Fibroblast of mammary gland (primary cell): ENCODE measurements around the gene FAM13A.
"Not testable (repeated sequence)": the region's sequence is repeated elsewhere in the genome, so short reads cannot be mapped to it uniquely, and the experiment has no call there.

ENCODE experiments used
- DNase-seq: peaks from one replicate; pipeline ENCODE4 v3.0.0-alpha.2; 2010; ENCODE audit warnings: low read depth
- H3K4me3 ChIP-seq: 2 replicates; pipeline ENCODE4 v1.5.1; 2011; ENCODE audit warnings: low read depth, mild to moderate bottlenecking, low read length, moderate library complexity; ENCODE audit not compliant: control insufficient read depth
- CTCF ChIP-seq: conservative IDR thresholded peaks from 2 replicates; pipeline ENCODE4 v1.5.1; 2011; ENCODE audit warnings: low read depth, low read length, inconsistent platforms; ENCODE audit not compliant: control insufficient read depth, insufficient read depth

The FAM13A gene

GRCh38 chr4:88919056-88919455 lies 137.9 kb downstream of the FAM13A start:
- DNase-seq, result no peak
- TF ChIP-seq CTCF, result no peak
- no peak overlapping the region for H3K4me3 ChIP-seq

- H3K4me3 ChIP-seq, DNase-seq: not testable (repeated sequence)
Measured at GRCh38 chr4:88913181-88913580, 143.8 kb downstream of the FAM13A start.

- no peak for TF ChIP-seq CTCF
- no peak overlapping the region for H3K4me3 ChIP-seq
Measured at GRCh38 chr4:88911246-88912212, 145.5 kb downstream of the FAM13A start.

GRCh38 chr4:88910101-88910500 lies 146.9 kb downstream of the FAM13A start:
- no peak for TF ChIP-seq CTCF
- DNase-seq, result no peak
- H3K4me3 ChIP-seq, result no peak overlapping the region

More at GRCh38 chr4:88911246-88912212, 145.5 kb downstream of the FAM13A start:
- DNase-seq, result no peak

GRCh38 chr4:88908521-88908920 lies 148.5 kb downstream of the FAM13A start:
- TF ChIP-seq CTCF, result no peak
- no peak for DNase-seq

GRCh38 chr4:88908003-88908402 lies 149.0 kb downstream of the FAM13A start:
- peak; percentile 34 for DNase-seq
- H3K4me3 ChIP-seq, result no peak overlapping the region
- no peak for TF ChIP-seq CTCF

More at GRCh38 chr4:88908521-88908920, 148.5 kb downstream of the FAM13A start:
- no peak overlapping the region for H3K4me3 ChIP-seq

GRCh38 chr4:88907478-88907877 lies 149.5 kb downstream of the FAM13A start:
- no peak overlapping the region for H3K4me3 ChIP-seq
- no peak for DNase-seq
- TF ChIP-seq CTCF, result no peak

GRCh38 chr4:88904240-88904639 lies 152.7 kb downstream of the FAM13A start:
- not testable (repeated sequence) for H3K4me3 ChIP-seq, DNase-seq
